HG02943 (cell line): Measurements from ENCODE around the gene GPC5.

Experiments used
- ATAC-seq: cut with Tn5 transposase; IDR thresholded peaks from one replicate; pipeline ENCODE4 v1.9.1; 2021; ENCODE audit warnings: mild to moderate bottlenecking, low read depth, moderate library complexity; ENCODE audit not compliant: unreplicated experiment

The GPC5 gene

GRCh38 chr13:91450913-91451312 is 52.5 kb downstream of the GPC5 start:
- no peak for ATAC-seq

- ATAC-seq: no peak
Observed at GRCh38 chr13:91454666-91455065, 56.2 kb downstream of the GPC5 start.

GRCh38 chr13:91456837-91457236 is 58.4 kb downstream of the GPC5 start:
- ATAC-seq: no peak

GRCh38 chr13:91459485-91459884 is 61.1 kb downstream of the GPC5 start:
- ATAC-seq: no peak

GRCh38 chr13:91464336-91464735 is 65.9 kb downstream of the GPC5 start:
- no peak for ATAC-seq

GRCh38 chr13:91467236-91467635 is 68.8 kb downstream of the GPC5 start:
- ATAC-seq: no peak

- ATAC-seq: no peak
Observed at GRCh38 chr13:91468301-91468700, 69.9 kb downstream of the GPC5 start.

- no peak for ATAC-seq
Observed at GRCh38 chr13:91470084-91470621, 71.7 kb downstream of the GPC5 start.

GRCh38 chr13:91470681-91471080 is 72.3 kb downstream of the GPC5 start:
- no peak for ATAC-seq

GRCh38 chr13:91482427-91482826 is 84.0 kb downstream of the GPC5 start:
- no peak for ATAC-seq

- no peak for ATAC-seq
Observed at GRCh38 chr13:91491980-91492379, 93.6 kb downstream of the GPC5 start.

GRCh38 chr13:91493442-91493841 is 95.0 kb downstream of the GPC5 start:
- ATAC-seq: no peak

- no peak for ATAC-seq
Observed at GRCh38 chr13:91498298-91498697, 99.9 kb downstream of the GPC5 start.

- no peak for ATAC-seq
Observed at GRCh38 chr13:91504216-91504615, 105.8 kb downstream of the GPC5 start.

- no peak for ATAC-seq
Observed at GRCh38 chr13:91506759-91507158, 108.3 kb downstream of the GPC5 start.

- no peak for ATAC-seq
Observed at GRCh38 chr13:91510058-91510457, 111.6 kb downstream of the GPC5 start.

- no peak for ATAC-seq
Observed at GRCh38 chr13:91513790-91514189, 115.4 kb downstream of the GPC5 start.

GRCh38 chr13:91516799-91517198 is 118.4 kb downstream of the GPC5 start:
- no peak for ATAC-seq

GRCh38 chr13:91520952-91521351 is 122.5 kb downstream of the GPC5 start:
- ATAC-seq: no peak

- ATAC-seq: no peak
Observed at GRCh38 chr13:91523116-91523515, 124.7 kb downstream of the GPC5 start.

- no peak for ATAC-seq
Observed at GRCh38 chr13:91526543-91527033, 128.2 kb downstream of the GPC5 start.

GRCh38 chr13:91529739-91530482 is 131.5 kb downstream of the GPC5 start:
- ATAC-seq: no peak
